Esophagus muscularis mucosa (tissue), 4 donors: ENCODE measurements around the gene NHLRC2. TPM values are rescaled to one million over a fixed set of nuclear protein-coding genes. Genes with fewer than 3 reads are reported as not detected.

Source experiments
- DNase-seq: peaks from one replicate; pipeline ENCODE4 v3.0.0-alpha.2; 2017; ENCODE audit errors: extremely low spot score
- H3K27ac ChIP-seq, 4 donors: fragments of 200-600 bp; sonication (generic); replicated peaks in 1 of 4; 1 replicate in 3 of 4; 2 replicates in 1 of 4; pipeline ENCODE4 v1.5.1; 2016 to 2019; ENCODE audit warnings: mild to moderate bottlenecking in 1 of 4
- H3K27me3 ChIP-seq, 4 donors: fragments of 200-600 bp; sonication (generic); one replicate each; pipeline versions ENCODE4 v1.5.1 to v1.6.0; 2016 to 2019
- H3K36me3 ChIP-seq, 4 donors: fragments of 200-600 bp; sonication (generic); one replicate each; pipeline ENCODE4 v1.5.1; 2016 to 2019
- H3K4me1 ChIP-seq, 4 donors: fragments of 200-600 bp; sonication (generic); one replicate each; pipeline ENCODE4 v1.5.1; 2016 to 2019
- H3K4me3 ChIP-seq, 4 donors: fragments of 200-600 bp; sonication (generic); 1 replicate in 2 of 4; 2 replicates in 2 of 4; pipeline ENCODE4 v1.5.1; 2016 to 2019; ENCODE audit warnings: mild to moderate bottlenecking in 4 of 4, moderate library complexity in 1 of 4
- H3K9me3 ChIP-seq, 4 donors: fragments of 200-600 bp; sonication (generic); 1 replicate in 3 of 4; 2 replicates in 1 of 4; pipeline ENCODE4 v1.5.1; 2016 to 2019
- CTCF ChIP-seq, 3 experiments: fragments of 200-600 bp in 2 of 3; fragments of 450-650 bp in 1 of 3; sonication (generic) in 2 of 3; IDR thresholded peaks; one replicate each; pipeline ENCODE4 v1.5.1; 2017 to 2019; ENCODE audit warnings: antibody characterized with exemption in 3 of 3, mild to moderate bottlenecking in 2 of 3, moderate library complexity in 1 of 3
- EP300 ChIP-seq: sonication (generic); formaldehyde crosslinking; IDR thresholded peaks from one replicate; pipeline ENCODE4 v1.6.1; 2017; ENCODE audit warnings: antibody characterized with exemption
- POLR2A ChIP-seq: fragments of 450-650 bp; IDR thresholded peaks from one replicate; pipeline ENCODE4 v1.6.1; 2017; ENCODE audit warnings: antibody characterized with exemption, moderate library complexity, mild to moderate bottlenecking, low read depth
- POLR2AphosphoS5 ChIP-seq, 2 donors: sonication (generic); formaldehyde crosslinking; IDR thresholded peaks; one replicate each; pipeline ENCODE4 v1.6.1; 2017; ENCODE audit warnings: antibody characterized with exemption in 2 of 2
- WGBS: methylation state at CpG from one replicate; pipeline ENCODE4 v1.1.5; 2018; 5-methylcytosine and 5-hydroxymethylcytosine counted together
- intact Hi-C: fragments of 100-400 bp; cut with DNase I; formaldehyde crosslinking; loops from one replicate; pipeline ENCODE4 v1.15.1; 2023
- total RNA-seq, 4 donors: library from RNA; depleted of rRNA; stranded (reverse); fragments of >200 nt; gene quantifications; one replicate each; pipeline versions ENCODE4 v1.1.0 to v1.2.1, GENCODE V29; 2016

NHLRC2 gene
- total RNA-seq, 4 donors from 2014 or later = 30.6 to 59.4 (median 40.3) TPM

GRCh38 chr10:113921561-113922370 is 67.3 kb downstream of the NHLRC2 start:
- peaks cover 0 to 5% (median 2%) of the 10 kb centered on the region in 4 donors for H3K9me3 ChIP-seq
- H3K4me3 ChIP-seq = no peak overlapping the region
- no peak for DNase-seq
- no peak overlapping the region for H3K27ac ChIP-seq
- H3K27me3 ChIP-seq = no peaks in the 10 kb centered on the region
- 55% methylated on average over 5 of the region's 5 CpGs for whole genome bisulfite sequencing
- intact Hi-C loops = no loop called here
- H3K36me3 ChIP-seq = peaks cover 0 to 4% (median 0%) of the 10 kb centered on the region in 4 donors
- H3K4me1 ChIP-seq = peaks cover 0 to 14% (median 7%) of the 10 kb centered on the region in 4 donors
- TF ChIP-seq EP300 = no peak
- no peak for TF ChIP-seq CTCF (IDR thresholded peaks at IDR 0.05)
- TF ChIP-seq POLR2AphosphoS5 (IDR thresholded peaks at IDR 0.05) = no peak
- TF ChIP-seq POLR2A = no peak

DNA sequence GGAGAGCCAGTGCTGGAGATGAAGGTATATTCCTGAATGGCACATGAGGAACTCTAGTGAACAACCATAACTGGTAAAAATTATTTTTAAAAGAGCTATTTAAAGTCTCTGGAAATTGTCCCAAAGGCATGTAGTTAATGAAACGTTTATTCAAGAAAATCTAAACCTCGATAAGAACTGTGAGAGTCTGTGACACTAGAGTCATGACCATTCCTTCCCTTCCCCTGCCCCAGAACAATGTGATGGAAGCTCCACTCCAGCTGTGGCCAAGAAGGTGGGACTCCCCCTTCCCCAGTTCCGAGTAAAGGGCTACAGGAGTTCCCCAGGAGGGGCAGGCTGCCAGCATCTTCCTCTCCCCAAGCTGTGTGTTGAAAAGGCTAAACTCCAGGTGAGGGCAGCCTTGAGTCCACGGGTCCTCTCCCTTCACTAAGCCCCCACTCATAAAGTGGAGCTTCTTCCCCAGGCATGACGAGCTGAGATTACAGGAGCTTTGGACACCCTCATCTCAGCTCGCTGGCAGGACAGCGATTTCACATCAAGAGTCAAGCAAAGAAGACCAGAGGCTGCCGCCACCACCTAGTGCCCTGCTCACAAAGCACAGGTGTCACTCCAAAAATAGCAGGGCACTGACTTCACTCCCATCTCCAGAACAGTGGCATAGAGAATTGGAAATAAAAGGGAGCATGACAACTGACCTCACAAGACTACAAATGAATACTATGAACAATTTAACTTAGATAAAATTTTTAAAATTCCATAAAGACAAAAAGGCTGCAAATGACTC is 68.5 kb downstream of the NHLRC2 start:
- Histone ChIP-seq H3K36me3 (no peaks in the 10 kb centered on the region), H3K9me3 (peaks cover 0 to 5% (median 2%) of the 10 kb centered on the region in 4 donors), H3K4me3 (no peak overlapping the region), H3K4me1 (peaks cover 0 to 14% (median 7%) of the 10 kb centered on the region in 4 donors), H3K27me3 (no peaks in the 10 kb centered on the region), H3K27ac (no peak overlapping the region)
- intact Hi-C loops = no loop called here
- no peak for TF ChIP-seq POLR2A
- TF ChIP-seq POLR2AphosphoS5 (IDR thresholded peaks at IDR 0.05) = no peak
- no peak for TF ChIP-seq EP300
- TF ChIP-seq CTCF (IDR thresholded peaks at IDR 0.05) = no peak
- 27% methylated on average over 8 of the region's 8 CpGs for WGBS
- DNase-seq = no peak

GRCh38 chr10:113924186-113924585 is 69.7 kb downstream of the NHLRC2 start:
- H3K4me3 ChIP-seq = no peak overlapping the region
- H3K27me3 ChIP-seq = no peaks in the 10 kb centered on the region
- TF ChIP-seq CTCF (IDR thresholded peaks at IDR 0.05) (no peak), EP300 (no peak), POLR2AphosphoS5 (IDR thresholded peaks at IDR 0.05) (no peak)
- intact Hi-C loops = no loop called here
- H3K4me1 ChIP-seq = peaks cover 0 to 14% (median 7%) of the 10 kb centered on the region in 4 donors
- WGBS = 95% methylated on average over 1 of the region's 1 CpG
- no peak for DNase-seq
- H3K27ac ChIP-seq = no peak overlapping the region
- H3K36me3 ChIP-seq = no peaks in the 10 kb centered on the region
- peaks cover 0 to 5% (median 2%) of the 10 kb centered on the region in 4 donors for H3K9me3 ChIP-seq

DNA sequence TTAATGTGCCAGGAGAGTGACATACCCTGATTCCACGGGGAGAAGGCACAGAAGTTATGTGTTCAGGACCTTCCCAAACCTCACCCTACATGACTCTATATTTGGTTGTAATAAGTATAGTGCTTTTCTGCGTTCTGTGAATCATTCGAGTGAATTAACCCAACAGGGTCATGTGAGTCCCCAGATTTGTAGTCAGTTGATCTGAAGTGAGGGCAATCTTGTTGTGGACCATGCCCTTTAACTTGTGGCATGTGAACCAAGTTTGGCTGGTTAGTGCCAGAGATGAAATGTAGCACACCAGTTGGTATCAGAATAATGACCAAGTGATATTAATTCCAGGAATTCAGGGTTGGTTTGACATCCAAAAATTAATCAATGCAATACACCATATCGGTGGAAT is 70.2 kb downstream of the NHLRC2 start:
- no peak for TF ChIP-seq POLR2A
- TF ChIP-seq CTCF (IDR thresholded peaks at IDR 0.05) = no peak
- no peak for TF ChIP-seq EP300
- no peak for TF ChIP-seq POLR2AphosphoS5 (IDR thresholded peaks at IDR 0.05)
- no peaks in the 10 kb centered on the region for H3K27me3 ChIP-seq
- peaks cover 0 to 14% (median 7%) of the 10 kb centered on the region in 4 donors for H3K4me1 ChIP-seq
- no peaks in the 10 kb centered on the region for H3K36me3 ChIP-seq
- DNase-seq = no peak
- H3K27ac ChIP-seq = no peak overlapping the region
- H3K9me3 ChIP-seq = peaks cover 0 to 5% (median 2%) of the 10 kb centered on the region in 4 donors
- 73% methylated on average over 4 of the region's 4 CpGs for WGBS
- intact Hi-C loops = no loop called here
- no peak overlapping the region for H3K4me3 ChIP-seq
